Myocyte (in vitro differentiated cells): Measurements from ENCODE around the gene HIC1. TPM values are rescaled to one million over a fixed set of nuclear protein-coding genes. Genes with fewer than 3 reads are reported as not detected.

Experiments
- DNase-seq: peaks from one replicate; pipeline ENCODE4 v3.0.0-alpha.2; 2012; ENCODE audit warnings: low read depth
- total RNA-seq: library from RNA; depleted of rRNA; stranded (reverse); fragments of >200 nt; gene quantifications from 2 replicates; pipeline ENCODE4 v1.2.3, GENCODE V29; 2014

The HIC1 gene
- total RNA-seq, 1 donor from 2014 or later, result 2.9 TPM

- no peak for DNase-seq
Observed at GRCh38 chr17:2044263-2044894, 10.5 kb upstream of the HIC1 start.

GRCh38 chr17:2047590-2047989 lies 7.3 kb upstream of the HIC1 start:
- DNase-seq, result no peak

GRCh38 chr17:2048805-2049204 lies 6.1 kb upstream of the HIC1 start:
- no peak for DNase-seq

GRCh38 chr17:2049333-2050299 lies 5.3 kb upstream of the HIC1 start:
- peak; percentile 83 for DNase-seq

GRCh38 chr17:2050300-2051060 lies 4.4 kb upstream of the HIC1 start:
- DNase-seq, result peak; percentile 65

GRCh38 chr17:2051061-2051932 lies 3.6 kb upstream of the HIC1 start:
- DNase-seq, result no peak

GRCh38 chr17:2051933-2052559 lies 2.9 kb upstream of the HIC1 start:
- DNase-seq, result no peak

GRCh38 chr17:2053380-2054261 lies 1.3 kb upstream of the HIC1 start:
- no peak for DNase-seq

- no peak for DNase-seq
Observed at GRCh38 chr17:2054262-2054511, 716 bp upstream of the HIC1 start.

- DNase-seq, result no peak
Observed at GRCh38 chr17:2055292-2056205, 646 bp downstream of the HIC1 start.

- DNase-seq, result no peak
Observed at GRCh38 chr17:2056206-2057174, 1.6 kb downstream of the HIC1 start.

GRCh38 chr17:2057175-2057759 lies 2.4 kb downstream of the HIC1 start:
- DNase-seq, result no peak

- no peak for DNase-seq
Observed at GRCh38 chr17:2057760-2058585, 3.1 kb downstream of the HIC1 start.

GRCh38 chr17:2058586-2059546 lies 4.0 kb downstream of the HIC1 start:
- DNase-seq, result no peak
